ENCODE data around the gene KLHL3. TPM values are rescaled to one million over a fixed set of nuclear protein-coding genes. Genes with fewer than 3 reads are reported as not detected.
A peak's percentile ranks its signal among the peaks of the same experiment; 100 is the strongest.

Gene KLHL3
- total RNA-seq, 1 donor from 2014 or later, result 8.9 TPM

GRCh38 chr5:137606401-137606800 is 129.5 kb downstream of the KLHL3 start:
- peaks cover 10% of the 10 kb centered on the region for H3K27me3 ChIP-seq (ENCODE audit: insufficient read depth, low read length)
- no peak overlapping the region for H3K4me3 Mint-ChIP-seq (ENCODE audit: unreplicated experiment)
- no peak for FAIRE-seq

GRCh38 chr5:137605411-137605810 is 130.5 kb downstream of the KLHL3 start:
- DNase-seq (ENCODE audit: low read depth), result peak; percentile 21
- Mint-ChIP-seq H3K27ac (ENCODE audit: unreplicated experiment) (no peak overlapping the region), H3K9me3 (ENCODE audit: unreplicated experiment) (peaks cover 3% of the 10 kb centered on the region), H3K27me3 (ENCODE audit: low read depth, unreplicated experiment) (peaks cover 39% of the 10 kb centered on the region), H3K36me3 (ENCODE audit: low read depth, unreplicated experiment) (no peaks in the 10 kb centered on the region), H3K4me3 (ENCODE audit: unreplicated experiment) (no peak overlapping the region), H3K4me1 (ENCODE audit: low read depth, unreplicated experiment) (peaks cover 7% of the 10 kb centered on the region)
- H3K4me2 ChIP-seq (ENCODE audit: low read length), result no peak overlapping the region
- no peaks in the 10 kb centered on the region for H3K36me3 ChIP-seq (ENCODE audit: insufficient read depth, low read length)
- H3K4me3 ChIP-seq (ENCODE audit: insufficient read depth, low read depth, low read length), result no peak overlapping the region
- H3K79me2 ChIP-seq (ENCODE audit: insufficient read depth, low read length), result no peaks in the 10 kb centered on the region
- H3K9me3 ChIP-seq (ENCODE audit: insufficient read depth, low read depth, low read length), result no peaks in the 10 kb centered on the region
- no peak for FAIRE-seq
- H3K27ac ChIP-seq (ENCODE audit: low read depth, low read length), result no peak overlapping the region
- H2AFZ ChIP-seq (ENCODE audit: low read depth, low read length), result no peak overlapping the region
- no peak for TF ChIP-seq EZH2 (IDR thresholded peaks at IDR 0.05; ENCODE audit: insufficient read depth, low read length)
- TF ChIP-seq CTCF (IDR thresholded peaks at IDR 0.05; ENCODE audit: insufficient read depth, low read depth, low read length), result peak; percentile 28
- no peak overlapping the region for H3K9ac ChIP-seq (ENCODE audit: low read length)
- peaks cover 14% of the 10 kb centered on the region for H3K27me3 ChIP-seq (ENCODE audit: insufficient read depth, low read length)
- H4K20me1 ChIP-seq (ENCODE audit: insufficient read depth, low read length), result no peaks in the 10 kb centered on the region
- H3K4me1 ChIP-seq (ENCODE audit: insufficient read depth, low read length), result no peaks in the 10 kb centered on the region

More at GRCh38 chr5:137606401-137606800, 129.5 kb downstream of the KLHL3 start:
- H2AFZ ChIP-seq (ENCODE audit: low read depth, low read length), result no peak overlapping the region
- no peaks in the 10 kb centered on the region for H3K4me1 ChIP-seq (ENCODE audit: insufficient read depth, low read length)
- H3K36me3 ChIP-seq (ENCODE audit: insufficient read depth, low read length), result no peaks in the 10 kb centered on the region
- no peak overlapping the region for H3K27ac Mint-ChIP-seq (ENCODE audit: unreplicated experiment)
- no peaks in the 10 kb centered on the region for H4K20me1 ChIP-seq (ENCODE audit: insufficient read depth, low read length)
- peaks cover 10% of the 10 kb centered on the region for H3K4me1 Mint-ChIP-seq (ENCODE audit: low read depth, unreplicated experiment)
- H3K9me3 Mint-ChIP-seq (ENCODE audit: unreplicated experiment), result no peaks in the 10 kb centered on the region
- H3K27me3 Mint-ChIP-seq (ENCODE audit: low read depth, unreplicated experiment), result peaks cover 33% of the 10 kb centered on the region
- TF ChIP-seq EZH2 (IDR thresholded peaks at IDR 0.05; ENCODE audit: insufficient read depth, low read length), result no peak
- TF ChIP-seq CTCF (IDR thresholded peaks at IDR 0.05; ENCODE audit: insufficient read depth, low read depth, low read length), result no peak
- H3K36me3 Mint-ChIP-seq (ENCODE audit: low read depth, unreplicated experiment), result no peaks in the 10 kb centered on the region
- H3K9me3 ChIP-seq (ENCODE audit: insufficient read depth, low read depth, low read length), result no peaks in the 10 kb centered on the region
- H3K79me2 ChIP-seq (ENCODE audit: insufficient read depth, low read length), result no peaks in the 10 kb centered on the region
- no peak overlapping the region for H3K27ac ChIP-seq (ENCODE audit: low read depth, low read length)
- no peak for DNase-seq (ENCODE audit: low read depth)
- H3K4me3 ChIP-seq (ENCODE audit: insufficient read depth, low read depth, low read length), result no peak overlapping the region
- no peak overlapping the region for H3K4me2 ChIP-seq (ENCODE audit: low read length)
- H3K9ac ChIP-seq (ENCODE audit: low read length), result no peak overlapping the region

GRCh38 chr5:137604348-137605095 is 131.4 kb downstream of the KLHL3 start:
- no peak overlapping the region for H3K9ac ChIP-seq (ENCODE audit: low read length)
- H3K4me2 ChIP-seq (ENCODE audit: low read length), result no peak overlapping the region
- H3K9me3 Mint-ChIP-seq (ENCODE audit: unreplicated experiment), result peaks cover 3% of the 10 kb centered on the region
- H3K27me3 Mint-ChIP-seq (ENCODE audit: low read depth, unreplicated experiment), result peaks cover 43% of the 10 kb centered on the region
- H3K27ac Mint-ChIP-seq (ENCODE audit: unreplicated experiment), result no peak overlapping the region
- H3K4me1 ChIP-seq (ENCODE audit: insufficient read depth, low read length), result no peaks in the 10 kb centered on the region
- DNase-seq (ENCODE audit: low read depth), result no peak
- H4K20me1 ChIP-seq (ENCODE audit: insufficient read depth, low read length), result no peaks in the 10 kb centered on the region
- FAIRE-seq, result no peak
- no peaks in the 10 kb centered on the region for H3K9me3 ChIP-seq (ENCODE audit: insufficient read depth, low read depth, low read length)
- H3K4me1 Mint-ChIP-seq (ENCODE audit: low read depth, unreplicated experiment), result peaks cover 6% of the 10 kb centered on the region
- peaks cover 18% of the 10 kb centered on the region for H3K27me3 ChIP-seq (ENCODE audit: insufficient read depth, low read length)
- no peak overlapping the region for H3K27ac ChIP-seq (ENCODE audit: low read depth, low read length)
- no peaks in the 10 kb centered on the region for H3K79me2 ChIP-seq (ENCODE audit: insufficient read depth, low read length)
- TF ChIP-seq EZH2 (IDR thresholded peaks at IDR 0.05; ENCODE audit: insufficient read depth, low read length), result no peak
- no peak for TF ChIP-seq CTCF (IDR thresholded peaks at IDR 0.05; ENCODE audit: insufficient read depth, low read depth, low read length)
- H3K36me3 Mint-ChIP-seq (ENCODE audit: low read depth, unreplicated experiment), result no peaks in the 10 kb centered on the region
- no peaks in the 10 kb centered on the region for H3K36me3 ChIP-seq (ENCODE audit: insufficient read depth, low read length)
- no peak overlapping the region for H3K4me3 Mint-ChIP-seq (ENCODE audit: unreplicated experiment)
- H2AFZ ChIP-seq (ENCODE audit: low read depth, low read length), result no peak overlapping the region
- H3K4me3 ChIP-seq (ENCODE audit: insufficient read depth, low read depth, low read length), result no peak overlapping the region

All from astrocyte (in vitro differentiated cells and primary cell).